ENCODE data around the gene CNTN4.

- TF ChIP-seq CTCF (IDR thresholded peaks at IDR 0.05) (no peak), POLR2A (IDR thresholded peaks at IDR 0.05) (no peak)
These were observed 981.6 kb downstream of the CNTN4 start for GRCh38 chr3:3080309-3080708.

All from tibial nerve (tissue), 3 donors.